ENCODE data around the gene TPBGL. TPM values are rescaled to one million over a fixed set of nuclear protein-coding genes. Genes with fewer than 3 reads are reported as not detected.

TPBGL gene
- total RNA-seq, 4 donors from 2014 or later, result not detected

DNA sequence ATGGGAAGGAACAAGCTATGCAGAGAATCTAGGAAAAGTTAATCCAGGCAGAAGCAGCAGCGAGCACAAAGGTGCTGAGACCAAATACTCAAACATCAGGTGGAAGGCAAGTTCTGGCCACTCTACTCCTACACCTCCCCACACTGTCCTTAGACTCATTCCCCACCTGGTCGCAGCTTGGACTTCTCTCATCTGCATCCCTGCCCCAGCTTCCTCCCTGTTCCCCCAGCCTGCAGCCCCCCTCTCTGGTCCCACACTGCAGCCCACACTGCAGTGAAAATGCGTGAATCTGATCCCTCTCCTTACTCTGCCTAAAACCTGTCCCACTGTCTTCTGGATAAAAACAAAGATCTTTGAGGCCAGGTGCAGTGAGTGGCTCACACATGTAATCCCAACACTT, 9.1 kb downstream of the TPBGL start:
- H3K9me3 ChIP-seq, result peaks cover 0 to 9% (median 0%) of the 10 kb centered on the region in 3 donors
- no peaks in the 10 kb centered on the region for H3K36me3 ChIP-seq
- TF ChIP-seq, protein P1, sequence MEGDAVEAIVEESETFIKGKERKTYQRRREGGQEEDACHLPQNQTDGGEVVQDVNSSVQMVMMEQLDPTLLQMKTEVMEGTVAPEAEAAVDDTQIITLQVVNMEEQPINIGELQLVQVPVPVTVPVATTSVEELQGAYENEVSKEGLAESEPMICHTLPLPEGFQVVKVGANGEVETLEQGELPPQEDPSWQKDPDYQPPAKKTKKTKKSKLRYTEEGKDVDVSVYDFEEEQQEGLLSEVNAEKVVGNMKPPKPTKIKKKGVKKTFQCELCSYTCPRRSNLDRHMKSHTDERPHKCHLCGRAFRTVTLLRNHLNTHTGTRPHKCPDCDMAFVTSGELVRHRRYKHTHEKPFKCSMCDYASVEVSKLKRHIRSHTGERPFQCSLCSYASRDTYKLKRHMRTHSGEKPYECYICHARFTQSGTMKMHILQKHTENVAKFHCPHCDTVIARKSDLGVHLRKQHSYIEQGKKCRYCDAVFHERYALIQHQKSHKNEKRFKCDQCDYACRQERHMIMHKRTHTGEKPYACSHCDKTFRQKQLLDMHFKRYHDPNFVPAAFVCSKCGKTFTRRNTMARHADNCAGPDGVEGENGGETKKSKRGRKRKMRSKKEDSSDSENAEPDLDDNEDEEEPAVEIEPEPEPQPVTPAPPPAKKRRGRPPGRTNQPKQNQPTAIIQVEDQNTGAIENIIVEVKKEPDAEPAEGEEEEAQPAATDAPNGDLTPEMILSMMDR (IDR thresholded peaks at IDR 0.05 in 4 of 5, conservative IDR thresholded peaks at IDR 0.05 in 1 of 5), result no peak
- no peak for TF ChIP-seq POLR2A (IDR thresholded peaks at IDR 0.05)
- no peaks in the 10 kb centered on the region for H3K4me1 ChIP-seq
- peaks cover 0 to 6% (median 0%) of the 10 kb centered on the region in 3 donors for H3K27me3 ChIP-seq
- DNase-seq (no peak), ATAC-seq (no peak)
- H3K27ac ChIP-seq, result no peak overlapping the region
- intact Hi-C loops (cut with DNase I; ENCODE audit: low total_unique reads), result no loop called here
- no peak overlapping the region for H3K4me3 ChIP-seq
- in situ Hi-C loops (cut with MboI; ENCODE audit: low sequenced_read_pairs in 4 of 4), result loop anchor here (5.0 to 25.0 kb wide), 7 partner anchors 102 to 325 kb away; partner anchors contain the start of genes SPCS2 (in 1 of the 4) and XRRA1 (in 1 of the 4)

DNA sequence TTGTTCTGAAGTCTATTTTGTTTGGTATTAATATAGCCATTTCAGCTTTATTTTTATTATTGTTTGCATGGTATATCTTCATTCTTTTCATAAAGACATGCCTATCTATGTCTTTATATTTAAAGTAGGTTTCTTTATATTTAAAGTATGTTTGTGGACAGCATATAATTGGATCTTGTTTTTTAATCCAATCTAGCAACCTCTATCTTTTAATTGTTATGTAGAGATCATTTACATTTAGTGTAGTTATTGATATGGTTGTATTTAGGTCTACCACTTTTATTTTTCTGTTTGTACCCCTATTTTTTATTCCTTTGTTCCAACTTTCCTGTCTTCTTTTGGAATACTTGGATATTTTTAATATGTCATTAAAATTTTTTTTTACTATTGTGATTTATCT, 13.8 kb downstream of the TPBGL start:
- H3K36me3 ChIP-seq, result no peaks in the 10 kb centered on the region
- H3K27me3 ChIP-seq, result peaks cover 0 to 6% (median 0%) of the 10 kb centered on the region in 3 donors
- no peak overlapping the region for H3K27ac ChIP-seq
- ATAC-seq (no peak), DNase-seq (no peak)
- peaks cover 0 to 9% (median 0%) of the 10 kb centered on the region in 3 donors for H3K9me3 ChIP-seq
- in situ Hi-C loops (cut with MboI; ENCODE audit: low sequenced_read_pairs in 4 of 4) (no loop called here), intact Hi-C loops (cut with DNase I; ENCODE audit: low total_unique reads) (no loop called here)
- no peaks in the 10 kb centered on the region for H3K4me1 ChIP-seq
- no peak overlapping the region for H3K4me3 ChIP-seq
- no peak for TF ChIP-seq POLR2A (IDR thresholded peaks at IDR 0.05)
- TF ChIP-seq, protein P1 (IDR thresholded peaks at IDR 0.05 in 4 of 5, conservative IDR thresholded peaks at IDR 0.05 in 1 of 5), result no peak

DNA sequence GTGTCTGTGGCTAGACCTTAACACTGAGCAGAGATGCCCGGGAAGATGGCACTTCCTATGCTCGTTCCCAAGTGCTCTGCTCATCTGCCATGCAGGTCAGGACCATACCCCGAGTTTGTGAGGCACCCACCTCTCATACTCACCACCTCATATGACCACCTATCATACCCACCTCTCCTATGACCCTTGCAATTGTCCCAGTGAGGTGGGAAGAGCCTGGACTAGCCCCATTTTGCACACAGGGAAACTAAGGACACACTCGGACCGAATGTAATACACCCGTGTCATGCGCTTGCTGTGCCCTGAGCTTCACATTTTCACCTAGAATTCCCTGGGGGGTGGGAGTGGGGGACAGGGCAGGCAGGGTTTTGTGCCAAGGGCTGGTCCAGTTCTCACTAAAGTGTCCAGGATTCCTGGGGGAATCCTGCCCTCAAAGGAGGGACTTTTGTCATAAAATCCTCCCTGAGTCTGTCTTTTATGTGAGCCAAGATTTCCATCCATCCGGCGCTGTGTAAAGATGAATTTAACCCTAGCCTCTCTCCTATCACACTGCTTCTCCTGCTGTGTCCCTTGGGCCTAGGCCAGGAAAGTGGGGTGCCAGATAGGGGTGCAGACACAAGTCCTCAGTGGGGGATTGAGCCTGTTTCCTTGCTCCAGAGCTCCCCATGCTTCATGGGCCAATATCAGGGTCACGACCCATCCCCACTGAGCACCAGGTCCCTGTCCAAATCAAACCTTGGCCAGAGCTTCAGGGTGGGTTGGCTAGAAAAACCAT, 20.0 kb downstream of the TPBGL start:
- Histone ChIP-seq H3K27me3 (no peaks in the 10 kb centered on the region), H3K9me3 (no peaks in the 10 kb centered on the region), H3K4me3 (no peak overlapping the region), H3K27ac (no peak overlapping the region), H3K4me1 (no peaks in the 10 kb centered on the region), H3K36me3 (no peaks in the 10 kb centered on the region)
- in situ Hi-C loops (cut with MboI; ENCODE audit: low sequenced_read_pairs in 4 of 4), result no loop called here
- no peak for ATAC-seq
- TF ChIP-seq, protein P1 (IDR thresholded peaks at IDR 0.05 in 4 of 5, conservative IDR thresholded peaks at IDR 0.05 in 1 of 5), result no peak
- TF ChIP-seq POLR2A (IDR thresholded peaks at IDR 0.05), result no peak
- intact Hi-C loops (cut with DNase I; ENCODE audit: low total_unique reads), result no loop called here
- DNase-seq, result peak in 1 of 2 donors; percentile 9

DNA sequence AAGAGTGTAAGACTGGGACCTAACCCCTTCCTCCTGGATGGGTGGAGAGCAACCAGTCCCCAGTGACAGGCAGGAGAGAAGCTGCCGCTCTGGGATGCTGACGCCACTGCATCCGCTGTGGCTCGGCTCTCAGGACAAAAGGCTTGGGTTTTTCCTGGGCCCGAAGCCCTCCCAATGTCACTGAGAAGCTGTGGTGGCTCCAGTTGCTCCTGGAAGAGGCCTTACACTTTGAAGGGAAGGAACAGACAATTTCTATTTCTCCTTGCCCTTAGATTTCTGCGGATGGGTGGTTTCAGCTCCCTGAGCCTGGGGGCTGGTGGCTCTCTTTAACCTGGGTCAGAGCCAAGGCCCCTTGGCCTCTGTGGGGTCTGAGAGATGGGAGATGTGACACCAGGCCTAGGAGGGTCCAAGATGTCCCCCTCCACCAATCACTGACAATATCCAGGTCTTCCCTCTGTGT, 21.4 kb downstream of the TPBGL start:
- no peaks in the 10 kb centered on the region for H3K36me3 ChIP-seq
- no peaks in the 10 kb centered on the region for H3K9me3 ChIP-seq
- in situ Hi-C loops (cut with MboI; ENCODE audit: low sequenced_read_pairs in 4 of 4) (no loop called here), intact Hi-C loops (cut with DNase I; ENCODE audit: low total_unique reads) (no loop called here)
- H3K27me3 ChIP-seq, result no peaks in the 10 kb centered on the region
- H3K27ac ChIP-seq, result no peak overlapping the region
- ATAC-seq, result no peak
- no peaks in the 10 kb centered on the region for H3K4me1 ChIP-seq
- peak in 1 of 2 donors; percentile 6 for DNase-seq
- TF ChIP-seq POLR2A (IDR thresholded peaks at IDR 0.05), result no peak
- TF ChIP-seq, protein P1 (IDR thresholded peaks at IDR 0.05 in 4 of 5, conservative IDR thresholded peaks at IDR 0.05 in 1 of 5), result no peak
- no peak overlapping the region for H3K4me3 ChIP-seq
